OCI-M2 (cell line): ENCODE data around the gene PRMT1.
"Not testable (repeated sequence)": the region's sequence is repeated elsewhere in the genome, so short reads cannot be mapped to it uniquely, and the experiment has no call there.

ENCODE experiments used
- DNase-seq: peaks from one replicate; lab custom pipeline; 2025; ENCODE audit not compliant: unreplicated experiment; lab: John Stamatoyannopoulos, UW

PRMT1 gene

GRCh38 chr19:49718511-49718910 is 41.4 kb downstream of the PRMT1 start:
- DNase-seq: no peak

- DNase-seq: no peak
These were observed 41.9 kb downstream of the PRMT1 start for GRCh38 chr19:49718991-49719390.

- not testable (repeated sequence) for DNase-seq
These were observed 42.3 kb downstream of the PRMT1 start for GRCh38 chr19:49719420-49719819.

- no peak for DNase-seq
These were observed 50.4 kb downstream of the PRMT1 start for GRCh38 chr19:49727217-49728030.

- no peak for DNase-seq
These were observed 53.1 kb downstream of the PRMT1 start for GRCh38 chr19:49730166-49730565.
